K562 (cell line): ENCODE results near the gene WDR72. TPM values are rescaled to one million over a fixed set of nuclear protein-coding genes. Genes with fewer than 3 reads are reported as not detected.

ENCODE experiments used
- ATAC-seq: fragments of 200-7000 bp; cut with Tn5 transposase; 3 replicates; pipeline ENCODE4 v1.9.1; 2020; ENCODE audit warnings: moderate library complexity
- BruUV-seq: library from RNA; stranded (reverse); fragments of 400-500 nt; replicated peaks from 2 replicates; lab custom pipeline; 2021; lab: Mats Ljungman, UMichigan
- CTCF ChIA-PET: fragments of 300-600 bp; formaldehyde crosslinking; extraction: SDS; loops from one replicate; lab custom pipeline; 2021; ENCODE audit warnings: low intra/inter-chr PET ratio; lab: Yijun Ruan, JAX
- POLR2A ChIA-PET: fragments of 300-600, 350-650 bp; sonication (Branson Sonifier 250); formaldehyde crosslinking; extraction: SDS; loops from one replicate; lab custom pipeline; 2021; ENCODE audit warnings: antibody characterized with exemption, inconsistent platforms; lab: Yijun Ruan, JAX
- DNase-seq, 4 experiments: peaks; one replicate each; pipeline versions ENCODE4 v3.0.0 to v3.0.0-alpha.2; 2011 to 2018; ENCODE audit warnings: low spot score in 3 of 4, mixed read lengths in 3 of 4; ENCODE audit errors: extremely low read depth in 1 of 4
- FAIRE-seq: peaks from 2 replicates; lab custom pipeline; 2011; peaks lifted over from hg19 to GRCh38; lab: Jason Lieb, UNC
- H2AFZ ChIP-seq: 2 replicates; pipeline ENCODE4 v1.6.0; 2011; ENCODE audit warnings: low read depth, low read length, control low read depth, inconsistent platforms
- H3K27ac ChIP-seq: fragments of 200-600 bp; 3 replicates; pipeline ENCODE4 v1.8.0; 2011; ENCODE audit warnings: low read depth, mild to moderate bottlenecking, control low read depth, inconsistent platforms, low read length, moderate library complexity, mixed read lengths; ENCODE audit errors: extremely low read depth
- H3K27me3 ChIP-seq, 2 experiments: fragments of 300-600 bp in 1 of 2; 2 replicates in 1 of 2; 3 replicates in 1 of 2; pipeline versions ENCODE4 v1.6.0 to v1.8.0; 2011; ENCODE audit warnings: inconsistent platforms in 2 of 2, low read length in 2 of 2, mild to moderate bottlenecking in 1 of 2, mixed read lengths in 1 of 2, moderate library complexity in 1 of 2; ENCODE audit not compliant: control insufficient read depth in 2 of 2, insufficient read depth in 2 of 2
- H3K36me3 ChIP-seq: fragments of 300-600 bp; 3 replicates; pipeline ENCODE4 v1.8.0; 2011; ENCODE audit warnings: mild to moderate bottlenecking, low read length, inconsistent platforms; ENCODE audit not compliant: control insufficient read depth, insufficient read depth
- H3K4me1 ChIP-seq, 2 experiments: fragments of 200-600 bp in 1 of 2; replicated peaks in 1 of 2; 2 replicates in 1 of 2; 3 replicates in 1 of 2; pipeline versions ENCODE4 v1.5.1 to v1.8.0; 2011; ENCODE audit warnings: inconsistent platforms in 2 of 2, low read length in 2 of 2, mild to moderate bottlenecking in 1 of 2, mixed read lengths in 1 of 2, moderate library complexity in 1 of 2; ENCODE audit not compliant: control insufficient read depth in 2 of 2, insufficient read depth in 2 of 2
- H3K4me2 ChIP-seq: 2 replicates; pipeline ENCODE4 v1.6.1; 2011; ENCODE audit warnings: low read length, control low read depth, inconsistent platforms, mixed read lengths; ENCODE audit not compliant: insufficient read depth
- H3K4me3 ChIP-seq: fragments of 200-600 bp; sonication (generic), shearing (Covaris generic); 2 replicates; pipeline ENCODE4 v1.5.1; 2016; ENCODE audit warnings: control low read depth, inconsistent platforms
- H3K79me2 ChIP-seq: fragments of 200-600 bp; 3 replicates; pipeline ENCODE4 v1.8.0; 2011; ENCODE audit warnings: low read length, inconsistent platforms; ENCODE audit not compliant: control insufficient read depth, insufficient read depth
- H3K9ac ChIP-seq, 2 experiments: 2 replicates each; pipeline versions ENCODE4 v1.6.0 to v1.6.1; 2011; ENCODE audit warnings: low read depth in 2 of 2, low read length in 2 of 2, control low read depth in 1 of 2, inconsistent platforms in 1 of 2, mild to moderate bottlenecking in 1 of 2, mixed read lengths in 1 of 2; ENCODE audit not compliant: insufficient read depth in 1 of 2
- H3K9me1 ChIP-seq: one replicate; pipeline ENCODE4 v1.6.0; 2011; ENCODE audit warnings: inconsistent platforms, mild to moderate bottlenecking, low read length, moderate library complexity; ENCODE audit not compliant: control insufficient read depth, insufficient read depth
- H3K9me3 ChIP-seq: replicated peaks from 2 replicates; pipeline ENCODE4 v1.5.1; 2011; ENCODE audit warnings: low read depth, low read length, inconsistent platforms; ENCODE audit not compliant: control insufficient read depth, insufficient read depth
- H4K20me1 ChIP-seq: replicated peaks from 2 replicates; pipeline ENCODE4 v1.6.1; 2011; ENCODE audit warnings: low read length, inconsistent platforms, mixed read lengths; ENCODE audit not compliant: control insufficient read depth, insufficient read depth
- CXXC5 ChIP-seq: fragments of 250-450 bp; sonication (Bioruptor Pico); IDR thresholded peaks from 2 replicates; pipeline ENCODE4 v1.8.0; 2022; ENCODE audit warnings: inconsistent platforms, mild to moderate bottlenecking, moderate library complexity
- EHMT2 ChIP-seq: fragments of 450-650 bp; IDR thresholded peaks from 2 replicates; pipeline ENCODE4 v1.6.1; 2018; ENCODE audit warnings: antibody characterized with exemption
- HCFC1 ChIP-seq: IDR thresholded peaks from 2 replicates; pipeline ENCODE4 v1.6.1; 2012; ENCODE audit warnings: low read depth, low read length, improper control_type of control experiment
- HMG20A ChIP-seq: fragments of 450-650 bp; formaldehyde crosslinking; conservative IDR thresholded peaks from 2 replicates; pipeline ENCODE4 v1.4.0; 2020; ENCODE audit warnings: mild to moderate bottlenecking, mixed read lengths
- KDM5B ChIP-seq: fragments of 200-600 bp; sonication (generic); IDR thresholded peaks from 2 replicates; pipeline ENCODE4 v1.6.1; 2012; ENCODE audit warnings: low read depth, mild to moderate bottlenecking, moderate library complexity, low read length, control low read depth, inconsistent platforms; ENCODE audit not compliant: insufficient replicate concordance
- MXI1 ChIP-seq: IDR thresholded peaks from 2 replicates; pipeline ENCODE4 v1.6.1; 2011; ENCODE audit warnings: low read depth, mild to moderate bottlenecking, improper control_type of control experiment, low read length
- PCBP1 ChIP-seq: fragments of 200-400 bp; formaldehyde crosslinking; IDR thresholded peaks from 2 replicates; pipeline ENCODE4 v1.6.1; 2018; ENCODE audit warnings: mild to moderate bottlenecking, low read depth, low read length; ENCODE audit not compliant: poor library complexity, severe bottlenecking
- PHB ChIP-seq: fragments of 250-450 bp; sonication (Bioruptor Pico); IDR thresholded peaks from 2 replicates; pipeline ENCODE4 v1.5.0; 2021
- POLR2G ChIP-seq: fragments of 200-400 bp; formaldehyde crosslinking; IDR thresholded peaks from 2 replicates; pipeline ENCODE4 v1.6.1; 2017; ENCODE audit warnings: low read depth, mild to moderate bottlenecking, antibody characterized with exemption, low read length, moderate library complexity
- TAF7 ChIP-seq: fragments of 450-650 bp; IDR thresholded peaks from 2 replicates; pipeline ENCODE4 v1.6.1; 2016; ENCODE audit warnings: missing genetic modification characterization, missing compliant biosample characterization
- ZNF282 ChIP-seq: sonication (generic); formaldehyde crosslinking; IDR thresholded peaks from 2 replicates; pipeline ENCODE4 v1.8.1; 2023; ENCODE audit warnings: missing genetic modification reagents
- ZNF77 ChIP-seq: fragments of 250-450 bp; sonication (Bioruptor Pico); IDR thresholded peaks from 2 replicates; pipeline ENCODE4 v1.5.0; 2020
- WGBS: fragments of 100-300 bp; shearing (Covaris generic); methylation state at CpG from one replicate; pipeline ENCODE4 v1.1.6; 2016; ENCODE audit warnings: low coverage, mixed read lengths; ENCODE audit not compliant: insufficient coverage; ENCODE audit errors: missing lambda C conversion rate; 5-methylcytosine and 5-hydroxymethylcytosine counted together
- in situ Hi-C: fragments of 300-500 bp; cut with MboI; formaldehyde crosslinking; loops from 4 replicates; pipeline ENCODE4 v1.15.0; 2018; ENCODE audit warnings: inconsistent platforms, mixed read lengths
- intact Hi-C: fragments of 100-400 bp; cut with micrococcal nuclease; formaldehyde crosslinking; loops from 2 replicates; pipeline ENCODE4 v1.14.2; 2022
- polyA plus RNA-seq, 8 experiments: library from polyadenylated mRNA; depleted of rRNA in 4 of 8; stranded (reverse) in 5 of 8; unstranded in 3 of 8; fragments of >200 nt; fragmentation: Nextera tagmentation in 2 of 8; fragmentation: Illumina TruSeq in 1 of 8; extraction: Ambion mirVana in 2 of 8; extraction: Trizol in 1 of 8; gene quantifications; 2 replicates each; pipeline versions ENCODE4 v1.2.1 to v1.2.3, GENCODE V29; 2011 to 2014; ENCODE audit warnings: inconsistent platforms in 1 of 8, missing spikeins in 1 of 8
- total RNA-seq, 7 experiments: library from RNA; depleted of rRNA in 6 of 7; stranded (reverse); fragments of >200 nt in 6 of 7; fragmentation: Illumina TruSeq in 2 of 7; extraction: Trizol in 2 of 7; gene quantifications; 2 replicates each; pipeline versions ENCODE4 v1.2.1 to v1.2.3, GENCODE V29; 2011 to 2021; ENCODE audit warnings: low replicate concordance in 1 of 7
- TF ChIP-seq, protein P1 (sequence below): fragments of 450-650 bp; formaldehyde crosslinking; IDR thresholded peaks from 2 replicates; pipeline ENCODE4 v1.4.0; 2022; ENCODE audit warnings: missing genetic modification characterization
- TF ChIP-seq, protein P2 (sequence below), 3 experiments: IDR thresholded peaks in 2 of 3; conservative IDR thresholded peaks in 1 of 3; 2 replicates each; pipeline ENCODE4 v1.5.1; 2011 to 2012; ENCODE audit warnings: low read length in 3 of 3, mild to moderate bottlenecking in 3 of 3, control low read depth in 2 of 3, improper control_type of control experiment in 1 of 3, inconsistent platforms in 1 of 3, low read depth in 1 of 3, mixed read lengths in 1 of 3, moderate library complexity in 1 of 3; ENCODE audit not compliant: insufficient read depth in 2 of 3

The WDR72 gene
- total and polyA plus RNA-seq, 9 of the 15 experiments (the other 6 are each of a cell fraction or from before 2014, with no cell fraction given), result 0.01 TPM; not detected in 8

DNA sequence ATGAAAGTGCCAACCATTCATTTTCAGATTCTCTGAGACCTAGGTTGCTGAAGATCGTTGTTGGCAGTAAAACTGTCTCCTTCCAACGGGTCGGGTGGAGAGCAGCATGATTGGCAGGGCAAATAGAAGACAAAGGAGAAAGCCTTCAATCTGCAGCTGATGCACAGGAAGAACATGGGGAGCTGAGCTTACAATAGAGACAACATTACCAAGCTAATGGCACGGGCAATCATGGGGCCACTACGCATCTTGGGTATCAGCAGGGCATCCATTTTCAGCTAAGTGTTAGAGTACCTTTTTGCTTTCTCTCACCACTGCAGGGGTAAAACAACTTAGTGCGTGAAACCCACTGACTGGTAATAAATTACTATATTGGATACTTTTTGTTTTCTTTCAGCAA is 114.8 kb downstream of the WDR72 start:
- FAIRE-seq, result no peak
- intact Hi-C loops, result no loop called here
- no TSS peak for BruUV-seq

More for the DNA sequence above, 114.8 kb downstream of the WDR72 start:
- ChIA-PET POLR2A (no interaction called here), CTCF (no interaction called here)
- TF ChIP-seq, protein P1, sequence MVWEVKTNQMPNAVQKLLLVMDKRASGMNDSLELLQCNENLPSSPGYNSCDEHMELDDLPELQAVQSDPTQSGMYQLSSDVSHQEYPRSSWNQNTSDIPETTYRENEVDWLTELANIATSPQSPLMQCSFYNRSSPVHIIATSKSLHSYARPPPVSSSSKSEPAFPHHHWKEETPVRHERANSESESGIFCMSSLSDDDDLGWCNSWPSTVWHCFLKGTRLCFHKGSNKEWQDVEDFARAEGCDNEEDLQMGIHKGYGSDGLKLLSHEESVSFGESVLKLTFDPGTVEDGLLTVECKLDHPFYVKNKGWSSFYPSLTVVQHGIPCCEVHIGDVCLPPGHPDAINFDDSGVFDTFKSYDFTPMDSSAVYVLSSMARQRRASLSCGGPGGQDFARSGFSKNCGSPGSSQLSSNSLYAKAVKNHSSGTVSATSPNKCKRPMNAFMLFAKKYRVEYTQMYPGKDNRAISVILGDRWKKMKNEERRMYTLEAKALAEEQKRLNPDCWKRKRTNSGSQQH, result no peak
- TF ChIP-seq PHB (CRISPR knock-in tag) (no peak), ZNF282 (CRISPR knock-in tag) (no peak), CXXC5 (CRISPR knock-in tag) (no peak), EHMT2 (no peak), PCBP1 (no peak), KDM5B (no peak), HMG20A (CRISPR knock-in tag) (no peak), MXI1 (no peak), HCFC1 (no peak), TAF7 (tag) (no peak), ZNF77 (no peak), POLR2G (no peak)
- TF ChIP-seq, protein P2, sequence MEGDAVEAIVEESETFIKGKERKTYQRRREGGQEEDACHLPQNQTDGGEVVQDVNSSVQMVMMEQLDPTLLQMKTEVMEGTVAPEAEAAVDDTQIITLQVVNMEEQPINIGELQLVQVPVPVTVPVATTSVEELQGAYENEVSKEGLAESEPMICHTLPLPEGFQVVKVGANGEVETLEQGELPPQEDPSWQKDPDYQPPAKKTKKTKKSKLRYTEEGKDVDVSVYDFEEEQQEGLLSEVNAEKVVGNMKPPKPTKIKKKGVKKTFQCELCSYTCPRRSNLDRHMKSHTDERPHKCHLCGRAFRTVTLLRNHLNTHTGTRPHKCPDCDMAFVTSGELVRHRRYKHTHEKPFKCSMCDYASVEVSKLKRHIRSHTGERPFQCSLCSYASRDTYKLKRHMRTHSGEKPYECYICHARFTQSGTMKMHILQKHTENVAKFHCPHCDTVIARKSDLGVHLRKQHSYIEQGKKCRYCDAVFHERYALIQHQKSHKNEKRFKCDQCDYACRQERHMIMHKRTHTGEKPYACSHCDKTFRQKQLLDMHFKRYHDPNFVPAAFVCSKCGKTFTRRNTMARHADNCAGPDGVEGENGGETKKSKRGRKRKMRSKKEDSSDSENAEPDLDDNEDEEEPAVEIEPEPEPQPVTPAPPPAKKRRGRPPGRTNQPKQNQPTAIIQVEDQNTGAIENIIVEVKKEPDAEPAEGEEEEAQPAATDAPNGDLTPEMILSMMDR (IDR thresholded peaks at IDR 0.05 in 2 of 3, conservative IDR thresholded peaks at IDR 0.05 in 1 of 3; ENCODE audit: insufficient read depth in 2 of 3, low read depth in 1 of 3, low read length in 3 of 3), result no peak
- no peak for ATAC-seq
- H4K20me1 ChIP-seq, result no peaks in the 10 kb centered on the region
- in situ Hi-C loops, result no loop called here
- H2AFZ ChIP-seq, result no peak overlapping the region
- no peak overlapping the region for H3K27ac ChIP-seq
- no peaks in the 10 kb centered on the region for H3K79me2 ChIP-seq
- H3K27me3 ChIP-seq, result no peaks in the 10 kb centered on the region
- H3K9me3 ChIP-seq, result no peaks in the 10 kb centered on the region; the same call in 1 of the 2 replicates
- no peaks in the 10 kb centered on the region for H3K4me1 ChIP-seq
- H3K9me1 ChIP-seq, result no peaks in the 10 kb centered on the region
- no peak for DNase-seq
- no peaks in the 10 kb centered on the region for H3K36me3 ChIP-seq
- no peak overlapping the region for H3K4me2 ChIP-seq
- H3K9ac ChIP-seq, result no peak overlapping the region
- H3K4me3 ChIP-seq, result no peak overlapping the region
- 0% methylated on average over 5 of the region's 6 CpGs for WGBS
